Fibroblast of lung (primary cell): ENCODE data around the gene MYBBP1A.

Experiments used
- EZH2 ChIP-seq: IDR thresholded peaks from 2 replicates; pipeline ENCODE4 v1.5.1; 2012; ENCODE audit warnings: low read length, control low read depth, mild to moderate bottlenecking; ENCODE audit errors: missing control alignments
- TF ChIP-seq, protein P1 (sequence below), 2 donors: IDR thresholded peaks in 1 of 2; conservative IDR thresholded peaks in 1 of 2; 1 replicate in 1 of 2; 2 replicates in 1 of 2; pipeline ENCODE4 v1.5.1; 2011 to 2012; ENCODE audit warnings: low read length in 2 of 2, control low read depth in 1 of 2, inconsistent platforms in 1 of 2, low read depth in 1 of 2, mild to moderate bottlenecking in 1 of 2

DNA sequence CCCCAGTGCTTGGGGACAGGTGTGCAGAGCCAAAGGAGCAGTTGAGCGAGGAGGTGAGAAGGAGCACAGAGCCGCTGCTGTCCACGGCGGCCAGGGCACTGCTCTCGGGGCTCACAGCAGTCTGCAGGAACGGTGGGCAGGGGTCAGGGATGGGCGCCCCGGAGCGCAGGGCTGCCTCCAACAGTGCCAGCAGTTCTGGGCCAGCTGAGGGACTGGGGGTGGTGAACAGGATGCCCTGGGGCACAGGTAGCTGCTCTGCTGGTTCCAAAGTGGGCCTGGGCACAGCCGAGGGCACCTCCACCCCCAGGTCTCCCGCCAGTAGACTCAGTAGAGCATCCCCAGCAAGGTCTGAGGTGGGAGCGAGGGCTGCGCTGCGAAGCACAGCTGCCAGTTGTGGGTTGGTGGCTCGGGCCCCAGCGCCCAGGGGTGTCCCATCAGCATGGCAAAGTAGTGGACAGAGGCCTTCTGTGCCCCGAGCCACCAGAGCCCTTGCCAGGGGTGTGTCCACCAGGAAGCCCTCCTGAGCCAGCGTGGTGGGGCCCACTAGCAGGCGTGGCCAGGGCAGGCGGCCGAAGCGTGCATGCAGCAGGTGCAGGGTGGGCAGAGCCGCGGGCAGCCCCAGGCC lies 3.3 kb upstream of the MYBBP1A start:
- TF ChIP-seq, protein P1, sequence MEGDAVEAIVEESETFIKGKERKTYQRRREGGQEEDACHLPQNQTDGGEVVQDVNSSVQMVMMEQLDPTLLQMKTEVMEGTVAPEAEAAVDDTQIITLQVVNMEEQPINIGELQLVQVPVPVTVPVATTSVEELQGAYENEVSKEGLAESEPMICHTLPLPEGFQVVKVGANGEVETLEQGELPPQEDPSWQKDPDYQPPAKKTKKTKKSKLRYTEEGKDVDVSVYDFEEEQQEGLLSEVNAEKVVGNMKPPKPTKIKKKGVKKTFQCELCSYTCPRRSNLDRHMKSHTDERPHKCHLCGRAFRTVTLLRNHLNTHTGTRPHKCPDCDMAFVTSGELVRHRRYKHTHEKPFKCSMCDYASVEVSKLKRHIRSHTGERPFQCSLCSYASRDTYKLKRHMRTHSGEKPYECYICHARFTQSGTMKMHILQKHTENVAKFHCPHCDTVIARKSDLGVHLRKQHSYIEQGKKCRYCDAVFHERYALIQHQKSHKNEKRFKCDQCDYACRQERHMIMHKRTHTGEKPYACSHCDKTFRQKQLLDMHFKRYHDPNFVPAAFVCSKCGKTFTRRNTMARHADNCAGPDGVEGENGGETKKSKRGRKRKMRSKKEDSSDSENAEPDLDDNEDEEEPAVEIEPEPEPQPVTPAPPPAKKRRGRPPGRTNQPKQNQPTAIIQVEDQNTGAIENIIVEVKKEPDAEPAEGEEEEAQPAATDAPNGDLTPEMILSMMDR (conservative IDR thresholded peaks at IDR 0.05 in 1 of 2, IDR thresholded peaks at IDR 0.05 in 1 of 2; ENCODE audit: low read depth in 1 of 2, low read length in 2 of 2): no peak
- TF ChIP-seq EZH2: no peak
